ENCODE results near the gene MYT1. TPM values are rescaled to one million over a fixed set of nuclear protein-coding genes. Genes with fewer than 3 reads are reported as not detected.
A peak's percentile ranks its signal among the peaks of the same experiment; 100 is the strongest.

The MYT1 gene
- polyA plus RNA-seq, 1 donor from 2014 or later = 35.8 TPM

- no peaks in the 10 kb centered on the region for H3K9me3 ChIP-seq (ENCODE audit: low read length)
- H3K9ac ChIP-seq (ENCODE audit: low read length) = peak overlapping the region; percentile 84
- H3K27ac ChIP-seq (ENCODE audit: low read length) = peak overlapping the region; percentile 75
- H3K9me2 ChIP-seq (ENCODE audit: insufficient read depth, low read length) = no peaks in the 10 kb centered on the region
- H3K79me2 ChIP-seq (replicated peaks; ENCODE audit: insufficient read depth, low read length) = peaks cover 37% of the 10 kb centered on the region
- H3K4me3 ChIP-seq (ENCODE audit: low read length) = peak overlapping the region; percentile 76
- no peaks in the 10 kb centered on the region for H3K27me3 ChIP-seq (ENCODE audit: insufficient read depth, low read depth, low read length)
- peak overlapping the region; percentile 56 for H2AFZ ChIP-seq (ENCODE audit: low read depth, low read length)
- H4K20me1 ChIP-seq (ENCODE audit: insufficient read depth) = no peaks in the 10 kb centered on the region
- TF ChIP-seq CTCF (IDR thresholded peaks at IDR 0.05; ENCODE audit: poor library complexity, severe bottlenecking) = no peak
- no peak for TF ChIP-seq EP300 (conservative IDR thresholded peaks at IDR 0.05; ENCODE audit: poor library complexity, severe bottlenecking)
- no peak for TF ChIP-seq TAF1 (IDR thresholded peaks at IDR 0.05; ENCODE audit: low read depth)
- no peak for TF ChIP-seq SMC3 (conservative IDR thresholded peaks at IDR 0.05; ENCODE audit: poor library complexity)
- TF ChIP-seq MXI1 (conservative IDR thresholded peaks at IDR 0.05; ENCODE audit: poor library complexity, severe bottlenecking) = no peak
- TF ChIP-seq RAD21 (conservative IDR thresholded peaks at IDR 0.05) = no peak
- no peak for TF ChIP-seq REST (IDR thresholded peaks at IDR 0.05; ENCODE audit: borderline replicate concordance)
- no peak for TF ChIP-seq EZH2 (IDR thresholded peaks at IDR 0.05; ENCODE audit: borderline replicate concordance, insufficient read depth, low read length, poor library complexity, severe bottlenecking)
- no peak for TF ChIP-seq POLR2AphosphoS5 (IDR thresholded peaks at IDR 0.05)
- peak overlapping the region; percentile 70 for H3K4me2 ChIP-seq (ENCODE audit: low read length)
- H3F3A ChIP-seq (ENCODE audit: insufficient read depth, low read length, poor library complexity, severe bottlenecking) = no peaks in the 10 kb centered on the region
- peaks cover 4% of the 10 kb centered on the region for H3K36me3 ChIP-seq (ENCODE audit: insufficient read depth, low read length)
Observed at GRCh38 chr20:64254571-64255360, 90.5 kb downstream of the MYT1 start.

DNA sequence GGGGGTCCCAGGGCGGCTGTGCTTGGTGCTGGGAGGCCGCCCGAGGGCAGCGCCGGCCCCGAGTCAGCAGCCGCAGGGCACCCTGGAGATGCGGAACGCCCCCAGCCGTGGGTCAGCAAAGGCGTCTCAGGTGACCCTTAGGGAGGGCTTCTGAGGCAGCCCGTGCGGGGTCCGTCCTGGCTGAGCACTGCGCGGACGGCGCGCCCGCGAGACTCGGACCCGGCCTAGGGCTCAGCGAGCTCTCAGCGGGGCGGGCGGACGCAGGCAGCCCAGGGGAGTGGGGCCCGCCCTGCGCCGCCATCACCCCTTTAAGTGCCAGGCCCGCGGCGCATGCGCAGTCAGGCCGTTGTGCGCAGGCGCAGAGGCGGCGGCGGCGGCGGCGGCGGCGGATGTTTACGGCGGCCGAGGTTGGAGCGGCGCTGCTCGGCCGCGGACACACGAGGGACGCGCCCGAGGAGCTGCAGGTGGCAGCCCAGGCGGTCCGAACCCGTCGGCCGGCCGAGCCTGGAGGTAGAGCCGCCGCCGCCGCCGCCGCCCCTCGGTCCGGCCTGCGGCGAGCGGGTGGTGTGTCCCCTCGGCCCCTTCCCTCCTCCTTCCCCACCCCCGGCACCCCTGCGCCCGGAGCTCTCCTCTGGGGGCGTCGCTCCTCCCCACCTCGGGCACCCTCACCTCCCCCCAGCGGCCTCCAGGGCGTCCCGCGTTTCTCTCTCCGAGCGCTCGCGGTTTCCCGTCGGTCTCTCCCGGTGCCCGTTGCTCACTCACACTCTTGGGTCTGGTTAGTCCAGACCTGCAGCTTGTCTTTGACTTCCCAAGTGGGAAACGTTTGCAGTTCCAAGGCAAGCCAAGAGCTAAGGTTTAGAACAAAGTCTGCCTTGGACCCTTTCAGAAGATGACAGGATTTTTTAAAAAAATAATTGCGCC lies 91.4 kb downstream of the MYT1 start, which contains the start of gene PCMTD2:
PCMTD2 (plus strand) TSS at position 388 of the 921 bp plus-strand sequence. CDS start 4,218 bp downstream, outside the sequence.
- Histone ChIP-seq H3K36me3 (ENCODE audit: insufficient read depth, low read length) (peaks cover 4% of the 10 kb centered on the region), H3K9me2 (ENCODE audit: insufficient read depth, low read length) (no peaks in the 10 kb centered on the region), H3K4me2 (ENCODE audit: low read length) (peak within 1 kb of the TSS; percentile 93), H3K79me2 (replicated peaks; ENCODE audit: insufficient read depth, low read length) (peaks cover 45% of the 10 kb centered on the region), H3K9me3 (ENCODE audit: low read length) (no peaks in the 10 kb centered on the region), H3K27me3 (ENCODE audit: insufficient read depth, low read depth, low read length) (no peaks in the 10 kb centered on the region), H3K9ac (ENCODE audit: low read length) (peak within 1 kb of the TSS; percentile 84), H3K27ac (ENCODE audit: low read length) (peak within 1 kb of the TSS; percentile 75), H2AFZ (ENCODE audit: low read depth, low read length) (peak within 1 kb of the TSS; percentile 56), H3F3A (ENCODE audit: insufficient read depth, low read length, poor library complexity, severe bottlenecking) (no peaks in the 10 kb centered on the region), H4K20me1 (ENCODE audit: insufficient read depth) (no peaks in the 10 kb centered on the region), H3K4me3 (ENCODE audit: low read length) (peak within 1 kb of the TSS; percentile 76)
- TF ChIP-seq EP300 (conservative IDR thresholded peaks at IDR 0.05; ENCODE audit: poor library complexity, severe bottlenecking) (peak; percentile 49), POLR2AphosphoS5 (IDR thresholded peaks at IDR 0.05) (no peak), CTCF (IDR thresholded peaks at IDR 0.05; ENCODE audit: poor library complexity, severe bottlenecking) (no peak), TAF1 (IDR thresholded peaks at IDR 0.05; ENCODE audit: low read depth) (peak; percentile 46), RAD21 (conservative IDR thresholded peaks at IDR 0.05) (no peak), SMC3 (conservative IDR thresholded peaks at IDR 0.05; ENCODE audit: poor library complexity) (peak; percentile 33), MXI1 (conservative IDR thresholded peaks at IDR 0.05; ENCODE audit: poor library complexity, severe bottlenecking) (peak; percentile 74), EZH2 (IDR thresholded peaks at IDR 0.05; ENCODE audit: borderline replicate concordance, insufficient read depth, low read length, poor library complexity, severe bottlenecking) (no peak), REST (IDR thresholded peaks at IDR 0.05; ENCODE audit: borderline replicate concordance) (no peak)

All from neural cell (in vitro differentiated cells).